T47D (cell line): ENCODE measurements around the gene TSPYL4.

Experiments used
- DNase-seq, 2 experiments: peaks; one replicate each; pipeline versions ENCODE4 v3.0.0 to v3.0.0-alpha.2; 2011 to 2012; ENCODE audit warnings: low read depth in 1 of 2, low spot score in 1 of 2
- JUND ChIP-seq: IDR thresholded peaks from 2 replicates; pipeline ENCODE4 v1.6.1; 2012; ENCODE audit warnings: low read depth
- in situ Hi-C: cut with HindIII; loops from 2 replicates; pipeline ENCODE4 v1.10.0; 2016; ENCODE audit warnings: low sequenced_read_pairs, low pct_unique_long_range_greater_than_20kb

TSPYL4 gene

DNA sequence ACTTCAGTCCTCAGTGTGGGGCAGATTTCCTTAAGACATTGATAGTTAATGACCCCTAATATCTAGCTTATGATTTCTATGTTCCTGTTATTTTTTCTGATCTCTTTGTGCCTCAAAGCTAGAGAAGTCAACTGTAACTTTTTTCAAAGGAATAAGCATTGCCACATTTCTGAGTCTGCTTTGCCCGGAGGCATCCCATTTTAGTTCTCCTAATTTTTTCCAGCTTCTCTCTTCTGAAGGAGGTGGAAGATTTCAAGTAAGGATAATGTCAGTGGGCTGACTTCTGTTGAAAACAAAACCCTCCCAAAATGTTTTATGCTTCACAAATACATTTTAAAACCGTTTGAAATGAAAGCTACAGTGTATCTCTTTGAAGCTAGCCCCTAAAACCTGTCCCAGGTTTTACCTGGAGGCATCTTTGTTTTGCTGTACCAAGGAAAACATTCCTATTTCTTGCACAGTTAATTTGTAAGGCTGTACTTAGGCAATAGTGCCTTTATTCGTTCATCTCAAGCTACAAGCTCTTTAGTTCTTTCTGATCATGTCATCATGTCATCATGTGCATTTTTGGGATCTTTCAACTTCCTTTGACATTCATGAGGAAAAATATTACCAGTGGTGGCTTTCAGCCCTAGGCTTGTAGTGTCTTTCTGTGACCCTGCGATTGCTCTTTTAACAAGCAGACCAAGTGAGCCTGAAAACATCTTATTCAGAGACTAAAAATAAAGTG, 45.7 kb downstream of the TSPYL4 start:
- no peak for DNase-seq
- TF ChIP-seq JUND: no peak
- in situ Hi-C loops: no loop called here

DNA sequence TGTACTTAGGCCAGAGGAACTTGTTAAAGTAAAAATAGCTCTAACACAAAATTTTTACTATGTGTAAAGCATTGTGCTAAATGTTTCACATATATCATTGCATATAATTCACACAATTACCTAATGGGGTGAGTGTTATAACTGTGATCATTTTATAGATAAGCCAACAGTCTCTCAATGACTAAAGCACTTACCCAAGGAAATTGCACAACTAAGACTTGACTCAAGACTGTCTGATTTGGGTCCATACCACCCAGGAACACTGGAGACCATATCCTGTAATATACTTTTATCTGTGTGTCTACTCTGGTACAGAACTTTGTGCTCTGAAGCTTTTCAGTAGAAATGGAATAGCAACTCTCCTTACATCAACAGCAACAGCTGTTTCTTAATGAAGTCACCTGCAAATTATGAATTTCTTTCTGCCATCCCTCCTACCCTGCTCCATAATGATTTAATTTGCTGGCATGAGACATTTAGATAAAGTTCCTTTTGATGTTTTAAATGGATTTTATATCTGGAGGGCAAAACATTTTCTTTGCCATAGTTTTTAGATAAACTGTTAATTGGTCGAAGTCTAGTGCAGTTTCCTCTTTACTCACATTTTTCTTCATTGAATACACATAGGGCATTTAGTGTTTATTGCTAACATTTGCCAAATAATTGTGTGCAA, 47.5 kb downstream of the TSPYL4 start:
- no peak for DNase-seq
- in situ Hi-C loops: no loop called here
- TF ChIP-seq JUND: no peak

DNA sequence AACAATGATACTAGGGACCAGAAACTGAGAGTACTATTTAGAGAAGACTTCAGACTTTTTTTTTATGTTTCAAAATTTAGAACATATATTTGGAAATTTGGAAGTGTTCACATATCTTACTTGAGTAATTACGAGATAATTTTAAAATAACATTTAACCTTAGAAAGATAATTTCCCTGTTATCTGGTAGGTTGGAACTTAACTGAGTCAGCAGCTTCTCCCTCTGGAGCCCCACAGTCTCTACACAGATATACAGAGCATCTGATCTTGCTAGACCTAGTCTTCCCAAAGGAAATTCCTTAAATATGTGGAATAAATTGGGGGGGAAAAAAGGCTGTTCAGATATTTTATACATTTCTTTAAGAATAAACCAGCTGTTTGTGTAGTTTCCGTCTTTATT, 48.6 kb downstream of the TSPYL4 start:
- DNase-seq: no peak
- TF ChIP-seq JUND: no peak
- in situ Hi-C loops: no loop called here

DNA sequence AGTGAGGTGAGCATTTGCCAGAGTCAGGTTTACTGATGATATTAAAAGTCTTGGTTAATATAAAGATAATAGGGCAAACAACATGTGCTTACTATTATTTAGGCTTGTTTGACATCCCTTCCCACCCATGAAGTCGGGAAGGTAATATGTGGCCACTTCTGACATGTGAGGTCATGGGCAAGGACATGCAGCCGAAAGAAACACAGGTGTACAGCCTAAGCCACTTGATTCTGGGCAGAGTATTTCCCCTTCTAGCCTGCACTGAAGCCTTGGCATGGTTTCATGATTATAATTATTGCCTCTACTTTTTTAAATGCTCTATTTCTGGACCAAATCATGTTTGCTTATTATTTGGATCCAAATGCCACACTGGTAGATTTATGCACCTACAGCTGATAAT, 52.3 kb downstream of the TSPYL4 start:
- DNase-seq: no peak
- in situ Hi-C loops: no loop called here

DNA sequence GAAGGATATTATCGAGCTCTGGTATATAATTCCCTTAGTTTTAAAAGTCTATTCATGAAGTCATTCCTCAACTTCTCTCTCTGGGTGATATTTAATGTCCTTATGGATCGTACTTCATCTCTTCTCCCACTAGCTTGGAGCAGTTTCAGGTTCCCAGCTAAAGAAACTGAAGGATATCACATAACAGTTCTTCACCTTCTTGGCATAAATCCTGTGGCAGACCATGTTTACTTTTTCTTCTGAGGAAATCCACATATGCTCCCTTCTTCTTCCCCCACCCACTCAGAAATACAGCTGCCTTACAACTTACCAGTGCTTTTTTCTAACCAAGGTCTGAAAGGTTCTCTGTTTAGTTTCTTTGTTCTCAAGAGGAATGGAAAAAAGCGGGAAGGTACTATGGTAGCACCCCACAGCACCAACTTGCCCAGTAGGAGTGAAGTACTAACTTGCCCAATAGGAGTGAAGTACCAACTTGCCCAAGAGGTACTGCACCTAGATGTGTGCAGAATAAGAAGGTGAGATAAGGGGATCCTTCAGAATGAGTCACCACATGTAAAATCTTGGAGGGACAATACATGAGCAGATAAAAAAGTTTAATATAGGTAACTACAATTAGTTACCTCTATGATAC, 53.1 kb downstream of the TSPYL4 start:
- DNase-seq: no peak
- in situ Hi-C loops: no loop called here
- no peak for TF ChIP-seq JUND

More for the DNA sequence above, 52.3 kb downstream of the TSPYL4 start:
- TF ChIP-seq JUND: no peak
